CD4-positive, alpha-beta T cell (primary cell): Measurements from ENCODE around the gene PODN. TPM values are rescaled to one million over a fixed set of nuclear protein-coding genes. Genes with fewer than 3 reads are reported as not detected.

Experiments
- ATAC-seq: fragments of 200-7000 bp; cut with Tn5 transposase; one replicate; pipeline ENCODE4 v1.10.0; 2022; ENCODE audit warnings: mild to moderate bottlenecking; ENCODE audit not compliant: poor library complexity
- CTCF ChIA-PET: fragments of 350-600 bp; sonication (Branson Sonifier 250); formaldehyde crosslinking; loops from one replicate; lab custom pipeline; 2021; ENCODE audit warnings: antibody characterized with exemption, inconsistent platforms; lab: Charles Lee
- POLR2A ChIA-PET: fragments of 350-600 bp; sonication (Branson Sonifier 250); formaldehyde crosslinking; loops from one replicate; lab custom pipeline; 2021; ENCODE audit warnings: antibody characterized with exemption, inconsistent platforms; lab: Charles Lee
- DNase-seq, 14 experiments: peaks; one replicate each; pipeline ENCODE4 v3.0.0-alpha.2; 2013 to 2020; ENCODE audit warnings: mixed read lengths in 2 of 14
- H3K27ac ChIP-seq, 2 donors: one replicate each; pipeline versions ENCODE4 v1.5.1 to v1.7.0; 2013; ENCODE audit warnings: low read length in 2 of 2, low read depth in 1 of 2, mild to moderate bottlenecking in 1 of 2
- H3K27me3 ChIP-seq, 2 experiments: 1 replicate in 1 of 2; 2 replicates in 1 of 2; pipeline versions ENCODE4 v1.6.1 to v1.7.0; 2013; ENCODE audit warnings: low read length in 2 of 2, control low read depth in 1 of 2, mild to moderate bottlenecking in 1 of 2, moderate library complexity in 1 of 2; ENCODE audit not compliant: insufficient read depth in 2 of 2, control insufficient read depth in 1 of 2
- H3K36me3 ChIP-seq: one replicate; pipeline ENCODE4 v1.6.1; 2013; ENCODE audit warnings: low read length, control low read depth; ENCODE audit not compliant: insufficient read depth
- H3K4me1 ChIP-seq: one replicate; pipeline ENCODE4 v1.6.1; 2013; ENCODE audit warnings: low read length, control low read depth; ENCODE audit not compliant: insufficient read depth
- H3K4me3 ChIP-seq: one replicate; pipeline ENCODE4 v1.5.1; 2013; ENCODE audit warnings: mild to moderate bottlenecking, low read length, moderate library complexity
- H3K9me3 ChIP-seq, 2 experiments: 1 replicate in 1 of 2; 2 replicates in 1 of 2; pipeline versions ENCODE4 v1.6.1 to v1.7.0; 2013; ENCODE audit warnings: low read length in 2 of 2, mild to moderate bottlenecking in 2 of 2, control low read depth in 1 of 2, moderate library complexity in 1 of 2; ENCODE audit not compliant: control insufficient read depth in 1 of 2, insufficient read depth in 1 of 2
- H3K27ac Mint-ChIP-seq: one replicate; pipeline ENCODE4 v1.8.0; 2020; ENCODE audit warnings: mixed read lengths
- H3K27me3 Mint-ChIP-seq: one replicate; pipeline ENCODE4 v1.8.0; 2021; ENCODE audit warnings: mixed read lengths
- H3K36me3 Mint-ChIP-seq: one replicate; pipeline ENCODE4 v1.8.0; 2021; ENCODE audit warnings: low read depth, mixed read lengths
- H3K4me1 Mint-ChIP-seq: one replicate; pipeline ENCODE4 v1.8.0; 2021; ENCODE audit warnings: low read depth, mixed read lengths
- H3K4me3 Mint-ChIP-seq: one replicate; pipeline ENCODE4 v1.8.0; 2020; ENCODE audit warnings: mild to moderate bottlenecking, mixed read lengths
- H3K9me3 Mint-ChIP-seq: one replicate; pipeline ENCODE4 v1.8.0; 2020; ENCODE audit warnings: mixed read lengths
- intact Hi-C, 2 experiments: fragments of 100-400 bp; cut with DNase I in 1 of 2; cut with micrococcal nuclease in 1 of 2; formaldehyde crosslinking; loops; one replicate each; pipeline versions ENCODE4 v1.15.1 to v1.9.0; 2023 to 2025; cut with DNase I, micrococcal nuclease
- total RNA-seq, 174 experiments: library from RNA in 2 of 174; stranded (reverse) in 2 of 174; gene quantifications; one replicate each; pipeline ENCODE4 v1.2.3 and lab custom pipeline; 2021 to 2026
- TF ChIP-seq, protein P1 (sequence below): fragments of 200-600 bp; IDR thresholded peaks from one replicate; pipeline ENCODE4 v1.8.0; 2022; ENCODE audit warnings: antibody characterized with exemption, mild to moderate bottlenecking

The PODN gene
- total RNA-seq, 2 experiments from 2014 or later, result not detected

- TF ChIP-seq, protein P1, sequence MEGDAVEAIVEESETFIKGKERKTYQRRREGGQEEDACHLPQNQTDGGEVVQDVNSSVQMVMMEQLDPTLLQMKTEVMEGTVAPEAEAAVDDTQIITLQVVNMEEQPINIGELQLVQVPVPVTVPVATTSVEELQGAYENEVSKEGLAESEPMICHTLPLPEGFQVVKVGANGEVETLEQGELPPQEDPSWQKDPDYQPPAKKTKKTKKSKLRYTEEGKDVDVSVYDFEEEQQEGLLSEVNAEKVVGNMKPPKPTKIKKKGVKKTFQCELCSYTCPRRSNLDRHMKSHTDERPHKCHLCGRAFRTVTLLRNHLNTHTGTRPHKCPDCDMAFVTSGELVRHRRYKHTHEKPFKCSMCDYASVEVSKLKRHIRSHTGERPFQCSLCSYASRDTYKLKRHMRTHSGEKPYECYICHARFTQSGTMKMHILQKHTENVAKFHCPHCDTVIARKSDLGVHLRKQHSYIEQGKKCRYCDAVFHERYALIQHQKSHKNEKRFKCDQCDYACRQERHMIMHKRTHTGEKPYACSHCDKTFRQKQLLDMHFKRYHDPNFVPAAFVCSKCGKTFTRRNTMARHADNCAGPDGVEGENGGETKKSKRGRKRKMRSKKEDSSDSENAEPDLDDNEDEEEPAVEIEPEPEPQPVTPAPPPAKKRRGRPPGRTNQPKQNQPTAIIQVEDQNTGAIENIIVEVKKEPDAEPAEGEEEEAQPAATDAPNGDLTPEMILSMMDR, result no peak
- Histone ChIP-seq H3K9me3 (peaks cover 0 to 3% of the 10 kb centered on the region in 2 experiments), H3K36me3 (no peaks in the 10 kb centered on the region), H3K27ac (no peak overlapping the region), H3K27me3 (no peaks in the 10 kb centered on the region), H3K4me1 (peaks cover 9% of the 10 kb centered on the region), H3K4me3 (no peak overlapping the region)
- Mint-ChIP-seq H3K36me3 (no peaks in the 10 kb centered on the region), H3K27ac (no peak overlapping the region), H3K4me3 (peak overlapping the region; percentile 36), H3K9me3 (peaks cover 2% of the 10 kb centered on the region), H3K4me1 (peaks cover 16% of the 10 kb centered on the region), H3K27me3 (no peaks in the 10 kb centered on the region)
- CTCF ChIA-PET, result no interaction called here
- intact Hi-C loops, result no loop called here
- DNase-seq (no peak), ATAC-seq (peak; percentile 21)
- POLR2A ChIA-PET, result interaction anchor here (0.7 kb wide), 1 partner anchor 40 kb away, joined by 4 read pairs; no protein-coding TSS in a partner anchor
Observed at GRCh38 chr1:53107570-53108322, 45.7 kb downstream of the PODN start.

DNA sequence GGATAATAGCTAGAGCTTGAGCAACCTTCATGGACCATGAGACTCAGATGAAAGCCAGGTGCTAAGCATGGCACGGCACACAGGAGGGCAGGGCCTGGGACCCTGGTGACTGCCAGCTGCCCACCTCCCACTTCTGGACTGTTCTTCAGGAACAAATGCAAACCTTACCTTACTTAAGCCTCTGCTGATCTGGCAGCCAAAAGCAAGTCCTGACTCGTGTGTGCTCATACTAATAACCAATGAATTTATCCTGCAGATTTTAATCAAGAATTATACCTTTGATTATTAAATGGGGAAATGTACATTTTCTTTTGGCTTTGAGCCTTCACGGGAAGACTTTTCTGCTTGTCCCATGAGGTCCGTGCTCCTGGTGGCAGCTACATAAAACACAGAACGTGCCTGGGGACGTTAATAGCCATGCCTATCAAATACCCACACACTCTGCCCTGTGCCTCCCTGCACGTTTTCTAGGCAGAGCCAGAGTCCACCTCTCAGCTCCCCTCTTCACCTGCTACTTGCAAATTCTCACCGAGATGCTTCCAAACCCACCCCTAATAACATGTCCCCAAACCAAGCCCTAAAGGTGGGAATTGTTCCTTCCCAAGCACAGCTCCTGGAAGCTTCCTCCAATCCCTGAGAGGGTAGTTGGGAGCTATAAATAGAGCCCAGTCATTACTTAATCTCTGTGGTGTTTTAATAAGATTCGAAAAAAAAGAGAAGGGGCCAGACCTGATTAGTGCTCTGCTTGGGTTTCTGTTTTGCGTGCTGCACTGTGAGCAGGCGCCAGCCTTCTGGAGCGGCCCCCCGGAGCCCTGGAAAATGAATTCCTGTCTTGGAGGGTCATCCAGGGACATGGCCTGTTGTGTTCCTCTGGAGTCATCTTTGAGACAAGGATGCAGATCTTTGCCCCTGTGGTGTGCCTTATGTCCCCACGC is 46.9 kb downstream of the PODN start:
- no peaks in the 10 kb centered on the region for H3K36me3 Mint-ChIP-seq
- intact Hi-C loops, result no loop called here
- H3K4me3 Mint-ChIP-seq, result no peak overlapping the region
- H3K27me3 Mint-ChIP-seq, result no peaks in the 10 kb centered on the region
- Histone ChIP-seq H3K27me3 (no peaks in the 10 kb centered on the region), H3K9me3 (peaks cover 0 to 5% of the 10 kb centered on the region in 2 experiments), H3K36me3 (no peaks in the 10 kb centered on the region), H3K4me3 (no peak overlapping the region), H3K4me1 (peaks cover 9% of the 10 kb centered on the region), H3K27ac (no peak overlapping the region)
- H3K27ac Mint-ChIP-seq, result no peak overlapping the region
- TF ChIP-seq, protein P1, result no peak
- ATAC-seq, result no peak
- peaks cover 2% of the 10 kb centered on the region for H3K9me3 Mint-ChIP-seq
- H3K4me1 Mint-ChIP-seq, result peaks cover 16% of the 10 kb centered on the region
- ChIA-PET CTCF (no interaction called here), POLR2A (no interaction called here)
- DNase-seq, result no peak

- Mint-ChIP-seq H3K4me3 (no peak overlapping the region), H3K27me3 (no peaks in the 10 kb centered on the region), H3K27ac (no peak overlapping the region), H3K9me3 (peaks cover 2% of the 10 kb centered on the region), H3K36me3 (no peaks in the 10 kb centered on the region), H3K4me1 (peaks cover 16% of the 10 kb centered on the region)
- TF ChIP-seq, protein P1, result no peak
- Histone ChIP-seq H3K27ac (no peak overlapping the region), H3K4me1 (peaks cover 9% of the 10 kb centered on the region), H3K9me3 (peaks cover 0 to 5% of the 10 kb centered on the region in 2 experiments), H3K4me3 (no peak overlapping the region), H3K36me3 (no peaks in the 10 kb centered on the region), H3K27me3 (no peaks in the 10 kb centered on the region)
- ChIA-PET POLR2A (no interaction called here), CTCF (no interaction called here)
- DNase-seq (peak in 2 of 14 experiments; percentile 23 to 38), ATAC-seq (no peak)
- intact Hi-C loops, result no loop called here
Observed at GRCh38 chr1:53110370-53111072, 48.5 kb downstream of the PODN start.
